Liver (tissue), 3 donors: ENCODE results near the gene CCT7.

Source experiments
- ATF3 ChIP-seq: IDR thresholded peaks from 2 replicates; pipeline ENCODE4 v1.6.1; 2016; ENCODE audit warnings: antibody characterized with exemption
- CTCF ChIP-seq: fragments of 150-350 bp; IDR thresholded peaks from 2 replicates; pipeline ENCODE4 v1.5.1; 2017; ENCODE audit warnings: improper control_type of control experiment, low read depth, low read length; ENCODE audit not compliant: missing input control
- FOXA1 ChIP-seq: IDR thresholded peaks from 2 replicates; pipeline ENCODE4 v1.6.1; 2016; ENCODE audit warnings: antibody characterized with exemption
- GABPA ChIP-seq, 2 donors: IDR thresholded peaks in 1 of 2; conservative IDR thresholded peaks in 1 of 2; 2 replicates each; pipeline ENCODE4 v1.6.1; 2016; ENCODE audit warnings: antibody characterized with exemption in 2 of 2, mild to moderate bottlenecking in 1 of 2, moderate library complexity in 1 of 2
- HNF4G ChIP-seq: IDR thresholded peaks from 2 replicates; pipeline ENCODE4 v1.6.1; 2016; ENCODE audit warnings: antibody characterized with exemption
- NR2F2 ChIP-seq: IDR thresholded peaks from 2 replicates; pipeline ENCODE4 v1.6.1; 2016; ENCODE audit warnings: antibody characterized with exemption
- RAD21 ChIP-seq, 2 donors: IDR thresholded peaks; 2 replicates each; pipeline ENCODE4 v1.6.1; 2016; ENCODE audit warnings: antibody characterized with exemption in 2 of 2, mild to moderate bottlenecking in 2 of 2
- REST ChIP-seq: IDR thresholded peaks from 2 replicates; pipeline ENCODE4 v1.6.1; 2016; ENCODE audit warnings: antibody characterized with exemption, mild to moderate bottlenecking
- SP1 ChIP-seq: IDR thresholded peaks from 2 replicates; pipeline ENCODE4 v1.6.1; 2018; ENCODE audit warnings: antibody characterized with exemption, mild to moderate bottlenecking
- YY1 ChIP-seq: IDR thresholded peaks from 2 replicates; pipeline ENCODE4 v1.6.1; 2016; ENCODE audit warnings: antibody characterized with exemption, mild to moderate bottlenecking
- TF ChIP-seq, protein P1 (sequence below): IDR thresholded peaks from 2 replicates; pipeline ENCODE4 v1.6.1; 2016; ENCODE audit warnings: antibody characterized with exemption
- donor health status: healthy.
- donor health status: healthy.

DNA sequence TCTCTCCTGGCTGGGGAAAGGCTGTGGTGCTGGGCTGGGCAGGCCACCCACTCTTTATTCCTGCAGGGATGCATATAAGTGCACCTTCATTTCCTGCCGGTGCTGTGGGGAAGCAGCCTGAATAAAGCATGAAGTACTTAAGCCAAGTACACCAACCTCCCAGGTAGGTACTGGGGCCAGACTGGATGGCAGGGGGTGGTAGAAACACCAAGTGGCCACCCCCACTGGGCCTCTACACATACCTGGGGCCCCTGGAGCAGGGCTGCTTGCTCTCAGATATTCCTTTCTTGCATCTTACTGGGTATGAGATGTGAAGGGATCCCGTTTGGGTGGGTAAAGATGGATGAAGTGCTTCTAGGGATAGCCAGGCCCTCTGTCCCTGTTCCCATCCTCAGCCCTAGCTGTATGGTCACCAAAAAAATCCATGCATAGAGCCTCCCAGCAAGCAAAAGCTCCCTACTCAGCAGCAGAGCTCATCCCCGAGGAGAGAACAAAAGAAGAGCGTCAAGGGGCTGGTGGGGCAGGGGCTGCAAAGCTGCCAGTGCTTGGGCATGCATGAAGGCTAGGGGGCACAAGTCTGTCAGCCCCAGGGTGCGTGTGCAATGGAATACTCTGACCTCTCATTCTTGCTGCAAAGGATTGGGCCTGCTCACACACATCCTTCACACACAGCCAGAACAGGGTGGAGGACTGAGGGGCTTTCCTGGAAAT, 22.0 kb downstream of the CCT7 start:
- TF ChIP-seq CTCF, result no peak
- TF ChIP-seq, protein P1, sequence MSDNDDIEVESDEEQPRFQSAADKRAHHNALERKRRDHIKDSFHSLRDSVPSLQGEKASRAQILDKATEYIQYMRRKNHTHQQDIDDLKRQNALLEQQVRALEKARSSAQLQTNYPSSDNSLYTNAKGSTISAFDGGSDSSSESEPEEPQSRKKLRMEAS, result no peak
- TF ChIP-seq ATF3, result no peak
- TF ChIP-seq SP1, result no peak
- TF ChIP-seq REST, result no peak
- no peak for TF ChIP-seq YY1
- TF ChIP-seq HNF4G, result no peak
- TF ChIP-seq NR2F2, result no peak
- TF ChIP-seq GABPA (IDR thresholded peaks at IDR 0.05 in 1 of 2, conservative IDR thresholded peaks at IDR 0.05 in 1 of 2), result no peak
- TF ChIP-seq RAD21 (IDR thresholded peaks at IDR 0.05), result no peak
- TF ChIP-seq FOXA1, result no peak
